GM18520 (cell line): ENCODE measurements around the gene ARMC9.
"Not testable (repeated sequence)": the region's sequence is repeated elsewhere in the genome, so short reads cannot be mapped to it uniquely, and the experiment has no call there.

ENCODE experiments used
- ATAC-seq: cut with Tn5 transposase; IDR thresholded peaks from one replicate; pipeline ENCODE4 v1.9.1; 2021; ENCODE audit not compliant: unreplicated experiment

ARMC9 gene

GRCh38 chr2:231181860-231182512 lies 16.4 kb upstream of the ARMC9 start:
- no peak for ATAC-seq

- ATAC-seq, result no peak
These were observed 15.9 kb upstream of the ARMC9 start for GRCh38 chr2:231182513-231182899.

- ATAC-seq, result no peak
These were observed 14.6 kb upstream of the ARMC9 start for GRCh38 chr2:231183851-231184250.

- no peak for ATAC-seq
These were observed 14.1 kb upstream of the ARMC9 start for GRCh38 chr2:231184319-231184718.

GRCh38 chr2:231185050-231185725 lies 13.2 kb upstream of the ARMC9 start:
- ATAC-seq, result no peak

GRCh38 chr2:231185886-231186285 lies 12.5 kb upstream of the ARMC9 start:
- ATAC-seq, result no peak

GRCh38 chr2:231186325-231186724 lies 12.1 kb upstream of the ARMC9 start:
- no peak for ATAC-seq

- ATAC-seq, result no peak
These were observed 10.5 kb upstream of the ARMC9 start for GRCh38 chr2:231187736-231188505.

GRCh38 chr2:231188506-231189170 lies 9.8 kb upstream of the ARMC9 start:
- ATAC-seq, result no peak

- no peak for ATAC-seq
These were observed 9.3 kb upstream of the ARMC9 start for GRCh38 chr2:231189171-231189530.

- no peak for ATAC-seq
These were observed 8.6 kb upstream of the ARMC9 start for GRCh38 chr2:231189571-231190495.

GRCh38 chr2:231190531-231191197 lies 7.8 kb upstream of the ARMC9 start:
- no peak for ATAC-seq

GRCh38 chr2:231191896-231192872 lies 6.2 kb upstream of the ARMC9 start:
- ATAC-seq, result no peak

- ATAC-seq, result no peak
These were observed 5.2 kb upstream of the ARMC9 start for GRCh38 chr2:231193216-231193615.

GRCh38 chr2:231196592-231196991 lies 1.8 kb upstream of the ARMC9 start:
- ATAC-seq, result no peak

- ATAC-seq, result not testable (repeated sequence)
These were observed 1.2 kb upstream of the ARMC9 start for GRCh38 chr2:231197196-231197595.

- ATAC-seq, result no peak
These were observed 633 bp upstream of the ARMC9 start for GRCh38 chr2:231197706-231198290.

GRCh38 chr2:231199219-231199618 lies 788 bp downstream of the ARMC9 start:
- ATAC-seq, result no peak
